Uterus (tissue), 4 donors: ENCODE results near the gene IQSEC1. TPM values are rescaled to one million over a fixed set of nuclear protein-coding genes. Genes with fewer than 3 reads are reported as not detected.

ENCODE experiments used
- DNase-seq, 2 donors: peaks; one replicate each; pipeline ENCODE4 v3.0.0-alpha.2; 2019 to 2020
- H3K27ac ChIP-seq, 2 donors: fragments of 200-600 bp; sonication (generic); 1 replicate in 1 of 2; 2 replicates in 1 of 2; pipeline ENCODE4 v1.5.1; 2016 to 2018
- H3K27me3 ChIP-seq, 2 donors: fragments of 200-600 bp; sonication (generic); one replicate each; pipeline ENCODE4 v1.5.1; 2018 to 2019; ENCODE audit warnings: control low read depth in 1 of 2
- H3K36me3 ChIP-seq, 2 donors: fragments of 200-600 bp; sonication (generic); one replicate each; pipeline ENCODE4 v1.5.1; 2019; ENCODE audit warnings: control low read depth in 1 of 2
- H3K4me1 ChIP-seq, 2 donors: fragments of 200-600 bp; sonication (generic); one replicate each; pipeline ENCODE4 v1.5.1; 2018 to 2019; ENCODE audit warnings: control low read depth in 1 of 2
- H3K4me3 ChIP-seq, 2 donors: fragments of 200-600 bp; sonication (generic); 1 replicate in 1 of 2; 2 replicates in 1 of 2; pipeline ENCODE4 v1.5.1; 2018 to 2019; ENCODE audit warnings: mild to moderate bottlenecking in 1 of 2
- H3K9me3 ChIP-seq, 2 donors: fragments of 200-600 bp; sonication (generic); one replicate each; pipeline ENCODE4 v1.5.1; 2019; ENCODE audit warnings: control low read depth in 1 of 2
- POLR2A ChIP-seq, 2 donors: fragments of 450-650 bp; IDR thresholded peaks; one replicate each; pipeline ENCODE4 v1.6.1; 2016; ENCODE audit warnings: antibody characterized with exemption in 2 of 2, mild to moderate bottlenecking in 1 of 2, moderate library complexity in 1 of 2
- intact Hi-C: fragments of 100-400 bp; cut with DNase I; formaldehyde crosslinking; loops from one replicate; pipeline ENCODE4 v1.15.1; 2023; ENCODE audit warnings: low total_unique reads
- total RNA-seq, 4 donors: library from RNA; depleted of rRNA in 3 of 4; stranded (reverse); fragments of >200 nt in 3 of 4; gene quantifications; one replicate each; pipeline versions ENCODE4 v1.1.0 to v1.2.4, GENCODE V29; 2014 to 2023
- TF ChIP-seq, protein P1 (sequence below), 4 experiments: fragments of 200-600 bp in 2 of 4; fragments of 450-650 bp in 2 of 4; sonication (generic) in 2 of 4; IDR thresholded peaks; one replicate each; pipeline ENCODE4 v1.5.1; 2016 to 2019; ENCODE audit warnings: antibody characterized with exemption in 4 of 4, mild to moderate bottlenecking in 2 of 4, moderate library complexity in 1 of 4
- donor health status: DM: yes; HTN: yes; CAD: no.

IQSEC1 gene
- total RNA-seq, 4 donors from 2014 or later: 17.9 to 61.4 (median 49.7) TPM

DNA sequence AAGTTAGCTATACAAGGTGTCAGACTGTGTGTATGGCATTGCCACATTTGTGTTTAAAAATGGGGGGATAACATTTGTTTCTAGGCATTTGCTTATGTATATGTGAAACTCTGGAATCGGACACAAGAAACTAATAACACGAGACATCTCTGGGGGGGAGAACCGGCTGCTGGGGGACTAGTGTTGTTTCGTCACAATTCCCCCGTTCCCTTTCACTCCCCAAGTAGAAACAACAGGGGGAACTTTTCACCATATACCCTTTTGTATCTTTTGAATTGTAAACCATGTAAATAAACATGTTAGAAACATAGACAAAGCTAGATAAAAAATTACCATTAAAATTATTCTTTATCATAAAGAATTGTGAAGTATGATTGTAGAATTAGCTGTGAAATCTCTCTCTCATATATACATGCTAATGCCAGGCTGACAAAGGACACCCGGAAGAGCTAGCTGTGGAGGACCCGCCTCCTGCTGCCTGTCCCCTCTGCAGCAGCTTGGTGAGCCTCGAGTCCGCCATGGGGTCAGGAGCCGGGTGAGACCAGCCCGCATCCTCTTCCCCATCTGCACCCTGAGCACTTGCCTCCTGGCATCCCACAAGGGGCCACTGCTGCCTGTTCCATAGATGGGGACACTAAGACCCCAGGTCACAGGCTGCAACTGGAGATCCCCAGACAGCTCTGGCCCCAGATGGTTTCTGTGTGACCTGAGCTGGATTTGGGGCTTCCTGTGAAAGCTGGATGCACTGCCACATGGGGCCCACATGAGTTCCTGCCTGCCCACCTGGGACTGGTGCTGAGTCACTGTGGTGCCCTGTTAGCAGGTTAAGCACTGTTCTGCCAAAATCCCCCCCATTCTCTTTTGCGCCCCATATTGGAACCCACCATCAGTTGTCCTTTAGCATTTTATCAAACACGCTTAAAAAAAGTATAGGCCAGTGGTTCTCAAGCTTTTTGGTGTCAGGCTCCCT, 91.6 kb downstream of the IQSEC1 start:
- DNase-seq: no peak
- Histone ChIP-seq H3K36me3 (no peaks in the 10 kb centered on the region), H3K9me3 (no peaks in the 10 kb centered on the region), H3K4me3 (no peak overlapping the region), H3K27me3 (no peaks in the 10 kb centered on the region), H3K27ac (no peak overlapping the region), H3K4me1 (no peaks in the 10 kb centered on the region)
- intact Hi-C loops: no loop called here
- TF ChIP-seq, protein P1, sequence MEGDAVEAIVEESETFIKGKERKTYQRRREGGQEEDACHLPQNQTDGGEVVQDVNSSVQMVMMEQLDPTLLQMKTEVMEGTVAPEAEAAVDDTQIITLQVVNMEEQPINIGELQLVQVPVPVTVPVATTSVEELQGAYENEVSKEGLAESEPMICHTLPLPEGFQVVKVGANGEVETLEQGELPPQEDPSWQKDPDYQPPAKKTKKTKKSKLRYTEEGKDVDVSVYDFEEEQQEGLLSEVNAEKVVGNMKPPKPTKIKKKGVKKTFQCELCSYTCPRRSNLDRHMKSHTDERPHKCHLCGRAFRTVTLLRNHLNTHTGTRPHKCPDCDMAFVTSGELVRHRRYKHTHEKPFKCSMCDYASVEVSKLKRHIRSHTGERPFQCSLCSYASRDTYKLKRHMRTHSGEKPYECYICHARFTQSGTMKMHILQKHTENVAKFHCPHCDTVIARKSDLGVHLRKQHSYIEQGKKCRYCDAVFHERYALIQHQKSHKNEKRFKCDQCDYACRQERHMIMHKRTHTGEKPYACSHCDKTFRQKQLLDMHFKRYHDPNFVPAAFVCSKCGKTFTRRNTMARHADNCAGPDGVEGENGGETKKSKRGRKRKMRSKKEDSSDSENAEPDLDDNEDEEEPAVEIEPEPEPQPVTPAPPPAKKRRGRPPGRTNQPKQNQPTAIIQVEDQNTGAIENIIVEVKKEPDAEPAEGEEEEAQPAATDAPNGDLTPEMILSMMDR (IDR thresholded peaks at IDR 0.05): no peak
- no peak for TF ChIP-seq POLR2A (IDR thresholded peaks at IDR 0.05)

DNA sequence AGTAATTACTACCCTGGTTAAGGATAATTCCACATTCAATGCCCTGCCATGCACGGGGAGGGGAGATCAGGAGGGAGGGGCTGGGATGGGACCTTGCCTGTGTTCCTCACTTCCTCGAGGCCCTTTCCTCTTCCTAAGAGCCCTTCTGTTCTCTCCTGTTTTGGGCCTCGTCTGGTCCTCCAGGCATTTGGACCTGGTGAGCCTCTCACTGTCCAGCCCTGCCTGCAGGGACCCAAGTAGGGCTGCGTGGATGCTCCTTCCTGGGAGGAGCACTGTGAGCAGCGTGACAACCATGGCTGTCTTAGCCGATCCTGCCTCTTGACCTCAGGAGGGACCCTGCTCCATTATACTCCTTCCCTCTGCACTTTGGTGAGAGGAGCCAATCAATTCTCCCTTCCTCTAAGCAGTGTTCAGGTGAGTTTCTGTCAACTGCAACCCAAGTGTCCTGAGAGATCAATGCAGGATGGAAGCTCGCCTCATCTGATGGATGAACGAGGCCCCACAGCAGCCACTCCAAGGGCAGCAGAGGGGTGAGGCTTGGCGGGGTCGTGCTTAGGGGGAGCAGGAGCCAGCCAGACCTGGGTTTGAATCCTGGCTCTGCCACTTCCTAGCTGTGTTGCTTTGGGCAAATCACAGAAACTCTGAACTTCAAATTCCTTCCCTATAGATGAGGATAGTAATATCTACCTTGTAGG, 92.5 kb downstream of the IQSEC1 start:
- no peaks in the 10 kb centered on the region for H3K36me3 ChIP-seq
- no peak for TF ChIP-seq POLR2A (IDR thresholded peaks at IDR 0.05)
- TF ChIP-seq, protein P1 (IDR thresholded peaks at IDR 0.05): no peak
- no peak overlapping the region for H3K27ac ChIP-seq
- no peaks in the 10 kb centered on the region for H3K27me3 ChIP-seq
- H3K4me1 ChIP-seq: no peaks in the 10 kb centered on the region
- no peak overlapping the region for H3K4me3 ChIP-seq
- intact Hi-C loops: no loop called here
- DNase-seq: no peak
- no peaks in the 10 kb centered on the region for H3K9me3 ChIP-seq

DNA sequence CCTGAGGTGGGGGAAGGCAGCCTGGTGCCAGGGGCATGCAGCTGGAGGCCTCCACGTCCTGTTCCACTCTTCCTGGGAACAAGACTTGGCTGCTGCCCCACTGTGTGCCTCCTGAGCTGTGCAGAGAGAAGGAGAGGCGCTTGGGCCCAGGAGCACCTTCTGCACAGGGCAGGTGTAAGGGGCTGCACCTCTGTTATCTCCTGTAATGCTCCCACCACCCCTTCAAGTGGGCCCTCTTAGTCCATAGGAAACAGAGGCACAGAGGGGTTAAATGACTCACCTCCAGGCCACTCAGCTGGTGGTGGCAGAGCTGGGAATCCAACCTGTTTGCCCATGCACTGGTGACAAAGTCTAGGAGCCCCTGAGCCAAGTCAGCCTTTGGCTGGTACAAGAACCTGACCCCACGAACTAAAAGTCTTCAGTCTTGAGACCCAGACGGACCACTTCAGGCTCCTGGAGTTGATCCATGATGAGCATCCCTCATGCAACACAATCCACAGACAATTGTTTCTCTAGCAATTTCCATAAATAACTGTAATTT, 93.2 kb downstream of the IQSEC1 start:
- H3K9me3 ChIP-seq: no peaks in the 10 kb centered on the region
- no peak for DNase-seq
- H3K27me3 ChIP-seq: no peaks in the 10 kb centered on the region
- no peak for TF ChIP-seq POLR2A (IDR thresholded peaks at IDR 0.05)
- TF ChIP-seq, protein P1 (IDR thresholded peaks at IDR 0.05): no peak
- intact Hi-C loops: no loop called here
- no peaks in the 10 kb centered on the region for H3K36me3 ChIP-seq
- H3K4me3 ChIP-seq: no peak overlapping the region
- no peaks in the 10 kb centered on the region for H3K4me1 ChIP-seq
- H3K27ac ChIP-seq: no peak overlapping the region

DNA sequence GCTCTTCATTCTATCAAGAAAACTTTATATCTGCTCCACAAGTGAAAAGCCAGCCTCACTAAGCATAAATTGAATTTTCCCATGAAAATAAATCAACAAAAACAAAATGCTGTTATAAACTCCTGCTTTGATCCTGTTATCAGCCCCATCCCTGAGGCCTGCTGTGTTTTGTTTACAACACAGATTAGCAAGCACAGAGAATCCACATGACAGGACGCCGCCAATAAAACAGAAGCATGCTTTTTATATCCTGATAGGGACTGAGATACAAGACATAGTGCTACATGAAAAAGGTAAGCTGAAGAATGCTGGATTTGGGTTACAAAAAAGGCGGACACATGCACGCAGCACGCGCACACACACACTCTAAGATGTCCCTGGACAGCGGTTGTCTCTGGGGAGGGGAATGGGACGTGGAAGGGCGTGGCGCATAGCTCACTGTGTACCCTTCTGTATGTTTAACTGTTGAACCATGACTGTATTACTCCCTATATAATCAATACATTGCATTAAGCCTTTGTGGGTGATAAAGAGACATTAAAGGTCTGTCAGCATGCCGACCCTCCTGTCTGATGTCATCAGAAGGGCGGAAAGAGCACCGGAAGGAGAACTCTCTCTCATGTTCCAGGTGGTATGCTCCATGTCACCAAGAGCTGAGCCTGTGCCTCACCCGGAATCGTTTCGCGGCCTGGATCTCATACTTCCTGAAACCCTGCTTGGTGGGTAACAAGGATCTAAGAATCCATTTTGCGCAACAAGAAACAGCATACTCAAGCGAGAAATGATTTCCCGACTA, 93.9 kb downstream of the IQSEC1 start:
- Histone ChIP-seq H3K27me3 (no peaks in the 10 kb centered on the region), H3K9me3 (no peaks in the 10 kb centered on the region), H3K36me3 (no peaks in the 10 kb centered on the region), H3K27ac (no peak overlapping the region), H3K4me1 (no peaks in the 10 kb centered on the region), H3K4me3 (no peak overlapping the region)
- intact Hi-C loops: no loop called here
- TF ChIP-seq, protein P1 (IDR thresholded peaks at IDR 0.05): no peak
- no peak for TF ChIP-seq POLR2A (IDR thresholded peaks at IDR 0.05)
- no peak for DNase-seq
